IMR-90 (cell line): ENCODE measurements around the gene SRPK1.

ENCODE experiments used
- RFX5 ChIP-seq: IDR thresholded peaks from 2 replicates; pipeline ENCODE4 v1.8.0; 2012; ENCODE audit warnings: low read depth, mild to moderate bottlenecking, low read length, moderate library complexity
- TF ChIP-seq, protein P1 (sequence below): conservative IDR thresholded peaks from 2 replicates; pipeline ENCODE4 v1.5.1; 2012; ENCODE audit warnings: mild to moderate bottlenecking, low read depth, low read length, improper control_type of control experiment

DNA sequence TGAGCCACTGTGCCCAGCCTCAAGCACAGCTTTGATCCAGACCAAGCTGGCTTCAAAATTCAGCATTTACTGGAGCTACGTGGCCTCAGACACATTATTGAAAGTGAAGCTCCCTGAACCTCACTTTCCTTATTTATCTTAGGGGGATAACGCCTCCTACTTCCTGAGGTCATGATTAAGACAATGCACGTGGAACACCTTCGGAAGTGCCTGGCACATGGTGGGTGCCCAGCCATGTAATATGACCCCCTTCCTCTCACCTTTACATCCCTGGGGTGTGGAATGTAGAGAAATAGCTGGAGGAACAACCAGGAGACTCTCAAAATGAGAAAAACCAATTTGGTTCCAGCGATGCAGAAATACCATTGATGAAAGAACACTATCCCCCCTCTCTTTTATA, 122.2 kb downstream of the SRPK1 start:
- TF ChIP-seq, protein P1, sequence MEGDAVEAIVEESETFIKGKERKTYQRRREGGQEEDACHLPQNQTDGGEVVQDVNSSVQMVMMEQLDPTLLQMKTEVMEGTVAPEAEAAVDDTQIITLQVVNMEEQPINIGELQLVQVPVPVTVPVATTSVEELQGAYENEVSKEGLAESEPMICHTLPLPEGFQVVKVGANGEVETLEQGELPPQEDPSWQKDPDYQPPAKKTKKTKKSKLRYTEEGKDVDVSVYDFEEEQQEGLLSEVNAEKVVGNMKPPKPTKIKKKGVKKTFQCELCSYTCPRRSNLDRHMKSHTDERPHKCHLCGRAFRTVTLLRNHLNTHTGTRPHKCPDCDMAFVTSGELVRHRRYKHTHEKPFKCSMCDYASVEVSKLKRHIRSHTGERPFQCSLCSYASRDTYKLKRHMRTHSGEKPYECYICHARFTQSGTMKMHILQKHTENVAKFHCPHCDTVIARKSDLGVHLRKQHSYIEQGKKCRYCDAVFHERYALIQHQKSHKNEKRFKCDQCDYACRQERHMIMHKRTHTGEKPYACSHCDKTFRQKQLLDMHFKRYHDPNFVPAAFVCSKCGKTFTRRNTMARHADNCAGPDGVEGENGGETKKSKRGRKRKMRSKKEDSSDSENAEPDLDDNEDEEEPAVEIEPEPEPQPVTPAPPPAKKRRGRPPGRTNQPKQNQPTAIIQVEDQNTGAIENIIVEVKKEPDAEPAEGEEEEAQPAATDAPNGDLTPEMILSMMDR, result no peak
- TF ChIP-seq RFX5, result no peak
